ENCODE measurements around the gene CEP72.

The CEP72 gene

GRCh38 chr5:569358-569867, 42.7 kb upstream of the CEP72 start:
- H3K4me3 ChIP-seq (ENCODE audit: control insufficient read depth, low read depth, low read length) = no peak overlapping the region
- no peak for TF ChIP-seq CTCF (IDR thresholded peaks at IDR 0.05; ENCODE audit: control insufficient read depth, insufficient read depth, low read depth, low read length, missing control alignments)

GRCh38 chr5:569868-570361, 42.2 kb upstream of the CEP72 start:
- no peak for DNase-seq (ENCODE audit: low read depth)
- no peak overlapping the region for H3K4me3 ChIP-seq (ENCODE audit: control insufficient read depth, low read depth, low read length)
- no peak for TF ChIP-seq CTCF (IDR thresholded peaks at IDR 0.05; ENCODE audit: control insufficient read depth, insufficient read depth, low read depth, low read length, missing control alignments)

More at GRCh38 chr5:569358-569867, 42.7 kb upstream of the CEP72 start:
- no peak for DNase-seq (ENCODE audit: low read depth)

- DNase-seq (ENCODE audit: low read depth) = no peak
- no peak overlapping the region for H3K4me3 ChIP-seq (ENCODE audit: control insufficient read depth, low read depth, low read length)
- TF ChIP-seq CTCF (IDR thresholded peaks at IDR 0.05; ENCODE audit: control insufficient read depth, insufficient read depth, low read depth, low read length, missing control alignments) = no peak
These were observed 41.7 kb upstream of the CEP72 start for GRCh38 chr5:570446-570845.

GRCh38 chr5:570886-571285, 41.3 kb upstream of the CEP72 start:
- H3K4me3 ChIP-seq (ENCODE audit: control insufficient read depth, low read depth, low read length) = no peak overlapping the region
- no peak for TF ChIP-seq CTCF (IDR thresholded peaks at IDR 0.05; ENCODE audit: control insufficient read depth, insufficient read depth, low read depth, low read length, missing control alignments)
- DNase-seq (ENCODE audit: low read depth) = no peak

GRCh38 chr5:571791-572190, 40.3 kb upstream of the CEP72 start:
- TF ChIP-seq CTCF (IDR thresholded peaks at IDR 0.05; ENCODE audit: control insufficient read depth, insufficient read depth, low read depth, low read length, missing control alignments) = no peak
- no peak overlapping the region for H3K4me3 ChIP-seq (ENCODE audit: control insufficient read depth, low read depth, low read length)

GRCh38 chr5:572398-573019, 39.6 kb upstream of the CEP72 start:
- no peak for DNase-seq (ENCODE audit: low read depth)
- no peak for TF ChIP-seq CTCF (IDR thresholded peaks at IDR 0.05; ENCODE audit: control insufficient read depth, insufficient read depth, low read depth, low read length, missing control alignments)
- no peak overlapping the region for H3K4me3 ChIP-seq (ENCODE audit: control insufficient read depth, low read depth, low read length)

More at GRCh38 chr5:571791-572190, 40.3 kb upstream of the CEP72 start:
- DNase-seq (ENCODE audit: low read depth) = no peak
